IgD-negative memory B cell (primary cell): ENCODE measurements around the gene FBXO44. TPM values are rescaled to one million over a fixed set of nuclear protein-coding genes. Genes with fewer than 3 reads are reported as not detected.
A peak's percentile ranks its signal among the peaks of the same experiment; 100 is the strongest.

Experiments used
- H3K27ac Mint-ChIP-seq, 3 donors: one replicate each; pipeline ENCODE4 v1.8.0; 2020 to 2022; ENCODE audit warnings: mild to moderate bottlenecking in 3 of 3, mixed read lengths in 3 of 3, moderate library complexity in 1 of 3
- H3K27me3 Mint-ChIP-seq: one replicate; pipeline ENCODE4 v1.8.0; 2021; ENCODE audit warnings: mixed read lengths
- H3K36me3 Mint-ChIP-seq: one replicate; pipeline ENCODE4 v1.8.0; 2020; ENCODE audit warnings: mild to moderate bottlenecking, mixed read lengths
- H3K4me1 Mint-ChIP-seq, 3 donors: one replicate each; pipeline ENCODE4 v1.8.0; 2020 to 2022; ENCODE audit warnings: mixed read lengths in 3 of 3, mild to moderate bottlenecking in 1 of 3
- H3K4me3 Mint-ChIP-seq, 4 donors: one replicate each; pipeline ENCODE4 v1.8.0; 2020 to 2022; ENCODE audit warnings: mild to moderate bottlenecking in 4 of 4, mixed read lengths in 4 of 4, moderate library complexity in 3 of 4
- H3K9me3 Mint-ChIP-seq, 3 donors: one replicate each; pipeline ENCODE4 v1.8.0; 2020 to 2021; ENCODE audit warnings: mixed read lengths in 3 of 3, mild to moderate bottlenecking in 1 of 3
- polyA plus RNA-seq: library from polyadenylated mRNA; unstranded; fragments of 300-500 nt; fragmentation: Illumina TruSeq; gene quantifications from one replicate; pipeline ENCODE4 v1.2.3, GENCODE V29; 2021

FBXO44 gene
- polyA plus RNA-seq, 1 donor from 2014 or later = 16.9 TPM

DNA sequence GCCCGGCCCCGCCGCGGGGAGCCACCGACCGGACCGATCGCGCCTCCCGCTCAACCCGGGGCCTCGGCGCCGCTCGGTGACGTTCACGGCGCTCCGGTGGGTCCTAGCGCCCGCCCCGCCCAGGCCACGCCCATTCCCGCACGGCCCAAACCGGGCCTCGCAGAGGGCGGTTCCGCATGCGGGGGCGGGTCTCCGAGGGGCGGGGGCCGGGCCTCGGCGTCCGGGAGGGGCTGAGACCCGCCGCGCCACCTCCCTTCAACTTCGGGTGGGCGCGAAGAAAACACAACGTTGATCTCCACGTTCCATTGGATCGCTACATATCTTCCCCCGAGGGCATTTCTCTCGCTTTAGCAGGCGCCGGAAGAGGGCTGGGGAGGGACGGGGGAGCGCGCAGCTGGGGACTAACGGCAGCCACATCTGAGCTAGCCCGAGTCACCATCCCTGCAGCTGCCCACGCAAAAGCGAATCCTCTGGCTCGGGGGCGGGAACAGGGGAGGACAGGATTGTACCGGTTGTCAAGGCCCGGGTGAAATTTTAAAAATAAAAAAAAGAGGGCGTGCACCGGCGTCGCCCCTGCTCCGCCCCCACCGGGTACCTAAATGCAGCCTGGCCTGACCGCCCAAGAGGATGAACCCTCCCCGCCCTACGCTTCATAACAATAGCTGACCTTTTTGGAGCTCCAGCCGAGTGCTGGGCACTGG is 26.5 kb downstream of the FBXO44 start, which contains the start of gene MAD2L2:
MAD2L2 (minus strand) TSS at position 78 of the 701 bp plus-strand sequence. CDS start 547 bp downstream, outside the sequence.
- H3K4me3 Mint-ChIP-seq = peak within 1 kb of the TSS; percentile 95 to 100 (median 96)
- H3K4me1 Mint-ChIP-seq = peaks cover 5 to 13% (median 8%) of the 10 kb centered on the region in 3 donors
- H3K27ac Mint-ChIP-seq = peak within 1 kb of the TSS; percentile 67 to 92 (median 78)
- no peaks in the 10 kb centered on the region for H3K27me3 Mint-ChIP-seq
- H3K9me3 Mint-ChIP-seq = no peaks in the 10 kb centered on the region
- H3K36me3 Mint-ChIP-seq = no peaks in the 10 kb centered on the region

DNA sequence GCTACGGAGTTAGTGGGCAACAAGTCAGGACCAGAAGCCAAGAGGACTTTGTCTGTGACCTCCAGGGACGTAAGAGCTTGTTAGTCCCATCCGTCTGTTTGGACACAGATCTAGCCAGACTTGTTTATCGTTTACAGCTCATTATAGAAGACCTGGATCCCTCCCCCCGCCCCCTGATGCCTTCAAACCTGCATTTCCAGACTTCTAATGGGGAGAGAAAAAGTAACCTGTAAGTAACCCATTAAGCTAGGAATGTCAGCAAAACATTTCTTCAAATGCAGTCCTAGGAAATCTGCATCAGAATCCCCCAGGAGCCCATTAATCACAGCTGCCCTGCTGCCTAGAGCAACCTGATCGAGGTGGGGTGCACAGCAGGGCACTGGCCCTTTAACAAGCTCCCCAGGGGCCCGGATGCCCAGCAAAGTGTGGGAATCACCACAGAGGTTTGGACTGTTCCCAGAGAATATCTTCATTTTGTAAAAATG is 27.7 kb downstream of the FBXO44 start:
- Mint-ChIP-seq H3K27ac (peak overlapping the region in 2 of 3 donors; percentile 46 to 78), H3K4me3 (peak overlapping the region; percentile 50 to 100 (median 90))

GRCh38 chr1:11682799-11683198 is 28.1 kb downstream of the FBXO44 start:
- Mint-ChIP-seq H3K4me3 (peak overlapping the region in 3 of 4 donors; percentile 12 to 71 (median 23)), H3K36me3 (no peaks in the 10 kb centered on the region), H3K9me3 (no peaks in the 10 kb centered on the region), H3K27me3 (peaks cover 2% of the 10 kb centered on the region), H3K4me1 (peaks cover 5 to 13% (median 8%) of the 10 kb centered on the region in 3 donors), H3K27ac (no peak overlapping the region)

More for the DNA sequence above, 27.7 kb downstream of the FBXO44 start:
- no peaks in the 10 kb centered on the region for H3K36me3 Mint-ChIP-seq
- H3K27me3 Mint-ChIP-seq = no peaks in the 10 kb centered on the region
- no peaks in the 10 kb centered on the region for H3K9me3 Mint-ChIP-seq
- H3K4me1 Mint-ChIP-seq = peaks cover 5 to 13% (median 8%) of the 10 kb centered on the region in 3 donors

DNA sequence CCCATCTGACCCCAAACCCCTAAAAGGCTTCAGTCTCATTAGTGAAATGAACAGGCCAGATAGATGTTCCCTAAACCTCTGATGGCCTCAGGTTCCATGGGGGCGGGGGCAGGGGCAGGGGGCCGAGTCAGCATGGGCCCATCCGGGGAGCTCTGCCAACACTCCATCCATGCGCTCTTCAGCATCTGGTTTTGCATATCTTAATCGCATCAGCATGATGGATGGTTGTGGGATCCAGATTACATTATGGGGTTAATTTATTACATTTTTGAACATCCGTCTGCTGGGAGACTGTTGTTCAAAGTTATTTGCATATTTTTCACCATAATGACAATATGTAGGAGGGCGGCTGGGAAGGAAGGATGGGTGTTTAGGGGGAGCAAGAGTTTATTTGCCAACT is 29.4 kb downstream of the FBXO44 start:
- H3K27ac Mint-ChIP-seq = no peak overlapping the region
- H3K27me3 Mint-ChIP-seq = peaks cover 6% of the 10 kb centered on the region
- H3K9me3 Mint-ChIP-seq = no peaks in the 10 kb centered on the region
- peaks cover 0 to 10% (median 8%) of the 10 kb centered on the region in 3 donors for H3K4me1 Mint-ChIP-seq
- H3K36me3 Mint-ChIP-seq = no peaks in the 10 kb centered on the region
- peak overlapping the region in 1 of 4 donors; percentile 78 for H3K4me3 Mint-ChIP-seq

DNA sequence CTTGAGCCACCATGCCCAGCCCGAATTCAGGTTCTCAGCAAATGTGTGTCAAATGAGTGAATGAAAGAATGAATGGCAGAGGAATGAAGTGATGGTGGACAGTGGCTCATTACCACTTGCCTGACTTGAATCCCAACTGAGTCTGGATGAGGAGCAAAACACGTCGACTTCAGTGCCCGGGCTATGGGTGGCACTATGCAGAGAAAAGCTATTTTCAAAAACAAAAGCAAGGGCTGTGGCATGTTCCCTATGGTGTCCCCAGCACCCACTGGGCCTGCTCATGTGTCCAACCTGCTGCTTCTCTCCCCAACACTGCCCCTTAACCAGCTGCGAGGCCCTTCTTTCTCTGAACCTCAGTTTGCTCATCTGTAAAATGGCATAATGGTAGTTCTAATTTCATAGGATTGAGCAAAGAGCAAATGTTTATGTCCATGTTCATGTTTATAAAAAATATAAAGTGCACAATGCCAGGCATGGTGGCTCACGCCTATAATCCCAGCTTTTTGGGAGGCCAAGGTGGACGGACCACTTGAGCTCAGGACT is 30.6 kb downstream of the FBXO44 start:
- no peaks in the 10 kb centered on the region for H3K36me3 Mint-ChIP-seq
- H3K9me3 Mint-ChIP-seq = no peaks in the 10 kb centered on the region
- no peak overlapping the region for H3K27ac Mint-ChIP-seq
- peaks cover 13% of the 10 kb centered on the region for H3K27me3 Mint-ChIP-seq
- peak overlapping the region in 1 of 4 donors; percentile 23 for H3K4me3 Mint-ChIP-seq
- peaks cover 2 to 10% (median 7%) of the 10 kb centered on the region in 3 donors for H3K4me1 Mint-ChIP-seq

DNA sequence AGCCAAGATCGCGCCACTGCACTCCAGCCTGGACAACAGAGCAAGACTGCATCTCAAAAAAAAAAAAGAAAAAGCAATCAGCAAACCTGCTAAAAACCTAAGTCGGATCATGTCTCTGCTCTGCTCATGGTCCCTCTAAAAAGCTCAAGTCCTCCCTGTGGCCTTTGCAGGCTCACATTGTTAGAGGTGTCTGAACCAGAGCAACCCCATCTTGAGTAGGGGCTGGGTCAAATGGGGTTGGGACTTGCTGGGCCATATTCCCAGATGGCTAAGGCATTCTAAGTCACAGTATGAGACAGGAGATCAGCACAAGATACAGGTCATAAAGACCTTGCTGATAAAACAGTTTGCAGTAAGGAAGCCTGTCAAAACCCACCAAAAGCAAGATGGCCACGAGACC is 33.8 kb downstream of the FBXO44 start:
- no peak overlapping the region for H3K27ac Mint-ChIP-seq
- H3K36me3 Mint-ChIP-seq = no peaks in the 10 kb centered on the region
- H3K4me3 Mint-ChIP-seq = no peak overlapping the region
- H3K27me3 Mint-ChIP-seq = peaks cover 32% of the 10 kb centered on the region
- peaks cover 10 to 16% (median 10%) of the 10 kb centered on the region in 3 donors for H3K4me1 Mint-ChIP-seq
- no peaks in the 10 kb centered on the region for H3K9me3 Mint-ChIP-seq

GRCh38 chr1:11690397-11691301 is 36.0 kb downstream of the FBXO44 start:
- Mint-ChIP-seq H3K9me3 (no peaks in the 10 kb centered on the region), H3K27me3 (peaks cover 36% of the 10 kb centered on the region), H3K36me3 (peaks cover 3% of the 10 kb centered on the region), H3K4me3 (peak overlapping the region; percentile 1 to 86 (median 78)), H3K4me1 (peaks cover 9 to 10% (median 10%) of the 10 kb centered on the region in 3 donors), H3K27ac (no peak overlapping the region)

DNA sequence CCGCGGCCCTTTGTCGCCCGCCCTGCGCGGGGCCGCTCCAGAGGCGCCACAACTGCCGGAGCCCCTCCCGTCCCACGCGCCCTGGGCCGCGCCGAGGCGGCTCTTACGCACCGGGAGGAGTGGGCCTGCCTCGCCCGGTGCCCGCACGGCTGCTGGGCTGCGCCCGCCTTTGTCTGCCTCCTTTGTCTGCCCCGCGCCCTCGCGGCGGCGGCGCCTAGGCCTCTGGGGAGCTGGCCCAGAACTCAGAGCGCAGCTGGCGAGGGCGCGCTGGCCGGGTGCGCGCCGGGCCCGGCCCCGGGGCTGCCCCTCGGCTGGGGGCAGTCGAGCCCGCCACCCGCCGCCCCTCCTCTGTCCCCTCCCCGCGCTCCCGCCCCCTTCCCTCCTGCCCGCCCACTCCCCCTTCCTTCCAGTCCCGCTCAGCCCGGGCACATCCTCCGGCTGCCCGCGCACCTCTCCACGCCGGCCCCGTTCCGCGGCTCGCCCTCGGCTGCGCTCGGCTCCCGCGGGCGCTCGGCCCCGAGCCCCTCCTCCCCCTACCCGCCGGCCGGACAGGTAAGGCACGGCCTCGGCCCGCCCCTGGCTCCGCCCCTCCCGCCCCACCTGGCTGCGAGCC is 36.7 kb downstream of the FBXO44 start, which contains the start of gene DRAXIN:
DRAXIN (plus strand) TSS at position 409 of the 613 bp plus-strand sequence. CDS start 14,549 bp downstream, outside the sequence.
- peaks cover 3% of the 10 kb centered on the region for H3K36me3 Mint-ChIP-seq
- H3K27ac Mint-ChIP-seq = peak within 1 kb of the TSS in 1 of 3 donors; percentile 45
- H3K4me3 Mint-ChIP-seq = peak within 1 kb of the TSS; percentile 1 to 86 (median 78)
- H3K27me3 Mint-ChIP-seq = peaks cover 36% of the 10 kb centered on the region
- no peaks in the 10 kb centered on the region for H3K9me3 Mint-ChIP-seq
- peaks cover 8 to 10% (median 9%) of the 10 kb centered on the region in 3 donors for H3K4me1 Mint-ChIP-seq

GRCh38 chr1:11691928-11692711 is 37.4 kb downstream of the FBXO44 start:
- H3K4me3 Mint-ChIP-seq = peak overlapping the region in 3 of 4 donors; percentile 66 to 86 (median 66)
- no peaks in the 10 kb centered on the region for H3K9me3 Mint-ChIP-seq
- peaks cover 36% of the 10 kb centered on the region for H3K27me3 Mint-ChIP-seq
- peak overlapping the region in 1 of 3 donors; percentile 45 for H3K27ac Mint-ChIP-seq
- peaks cover 3% of the 10 kb centered on the region for H3K36me3 Mint-ChIP-seq
- H3K4me1 Mint-ChIP-seq = peaks cover 8 to 10% (median 9%) of the 10 kb centered on the region in 3 donors

DNA sequence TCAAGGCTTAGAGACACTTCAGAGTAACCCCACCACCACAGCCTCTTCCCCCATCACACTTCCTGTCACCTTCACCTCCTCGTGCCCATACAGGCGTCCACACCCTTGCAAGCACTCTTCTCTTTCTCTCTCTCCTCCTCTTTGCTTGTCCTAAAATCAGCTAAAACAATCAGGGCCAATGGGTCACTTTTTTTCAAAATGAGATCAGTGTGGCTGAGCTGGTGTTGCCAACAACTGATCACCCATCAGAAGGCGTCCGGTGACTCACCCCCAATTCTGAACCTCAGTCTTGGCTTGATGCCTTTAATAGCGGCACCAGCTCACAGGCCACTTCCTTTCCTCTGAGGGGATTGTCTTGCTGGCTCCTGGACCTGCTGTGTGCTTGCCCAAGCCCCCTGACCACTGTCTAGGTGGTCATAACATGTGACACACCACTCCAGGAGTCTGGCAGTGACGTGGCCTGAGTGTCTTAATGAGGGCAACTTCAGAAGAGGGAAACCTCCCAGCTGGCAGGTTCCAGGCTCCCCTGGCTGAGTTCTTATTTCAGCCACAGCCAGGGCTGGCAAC is 38.4 kb downstream of the FBXO44 start:
- Mint-ChIP-seq H3K36me3 (peaks cover 3% of the 10 kb centered on the region), H3K4me1 (peaks cover 8 to 10% (median 9%) of the 10 kb centered on the region in 3 donors), H3K27me3 (peaks cover 31% of the 10 kb centered on the region), H3K9me3 (no peaks in the 10 kb centered on the region), H3K4me3 (peak overlapping the region in 2 of 4 donors; percentile 59 to 80), H3K27ac (peak overlapping the region in 1 of 3 donors; percentile 45)

- Mint-ChIP-seq H3K4me1 (peaks cover 8 to 10% (median 9%) of the 10 kb centered on the region in 3 donors), H3K9me3 (no peaks in the 10 kb centered on the region), H3K36me3 (peaks cover 3% of the 10 kb centered on the region), H3K27me3 (peaks cover 34% of the 10 kb centered on the region), H3K4me3 (peak overlapping the region in 1 of 4 donors; percentile 91), H3K27ac (peak overlapping the region in 1 of 3 donors; percentile 66)
Observed at GRCh38 chr1:11693917-11694316, 39.2 kb downstream of the FBXO44 start.

- H3K36me3 Mint-ChIP-seq = peaks cover 3% of the 10 kb centered on the region
- H3K4me3 Mint-ChIP-seq = no peak overlapping the region
- H3K9me3 Mint-ChIP-seq = no peaks in the 10 kb centered on the region
- H3K4me1 Mint-ChIP-seq = peaks cover 2 to 5% (median 5%) of the 10 kb centered on the region in 3 donors
- peaks cover 20% of the 10 kb centered on the region for H3K27me3 Mint-ChIP-seq
- H3K27ac Mint-ChIP-seq = no peak overlapping the region
Observed at GRCh38 chr1:11695861-11696260, 41.2 kb downstream of the FBXO44 start.

DNA sequence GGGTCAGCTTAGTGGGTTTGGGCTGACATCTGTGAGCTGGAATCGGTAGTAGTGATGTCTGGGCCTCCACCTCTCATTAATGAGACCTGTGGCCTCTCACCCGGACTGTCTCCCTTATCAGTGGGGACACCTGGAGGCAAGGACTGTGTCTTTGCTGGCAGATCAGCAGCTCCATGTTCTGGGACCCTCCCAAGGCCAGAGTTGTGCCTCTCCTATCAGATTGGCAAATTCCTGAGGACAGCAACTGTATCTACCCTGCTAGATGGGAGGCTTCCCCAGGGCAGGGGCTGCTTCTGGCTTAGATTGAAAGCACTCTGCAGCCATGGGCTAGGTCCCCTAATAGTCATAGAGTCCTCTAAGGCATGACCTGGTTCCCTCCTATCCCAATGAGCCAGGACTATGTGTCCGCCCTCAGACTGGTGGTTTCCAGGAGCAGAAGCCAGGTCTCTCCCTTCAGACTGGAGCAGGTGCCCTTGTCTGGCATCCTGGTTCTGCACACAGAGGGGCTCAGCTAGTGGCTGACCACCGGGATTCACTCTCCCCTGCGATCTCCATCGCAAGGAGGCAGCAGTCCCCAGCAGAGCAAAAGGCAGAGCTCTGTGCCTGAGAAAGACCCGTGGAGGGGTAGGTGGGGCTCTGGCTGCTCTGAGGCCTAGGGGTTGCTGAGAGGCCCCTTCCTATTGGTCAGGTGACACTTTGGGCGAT is 42.7 kb downstream of the FBXO44 start:
- Mint-ChIP-seq H3K9me3 (no peaks in the 10 kb centered on the region), H3K36me3 (peaks cover 3% of the 10 kb centered on the region), H3K4me3 (no peak overlapping the region), H3K4me1 (peaks cover 2 to 5% (median 5%) of the 10 kb centered on the region in 3 donors), H3K27ac (no peak overlapping the region), H3K27me3 (peaks cover 17% of the 10 kb centered on the region)
